SK-N-SH treated with all-trans-retinoic acid at 6 μM for 48 hours (cell line): ENCODE results near the gene HYAL3.

Experiments
- ARNTL ChIP-seq: fragments of 450-650 bp; formaldehyde crosslinking; IDR thresholded peaks from 2 replicates; pipeline ENCODE4 v1.5.0; 2020; ENCODE audit warnings: low read depth, mild to moderate bottlenecking, moderate library complexity, borderline replicate concordance
- GLIS3 ChIP-seq: fragments of 250-450 bp; sonication (Bioruptor Pico); IDR thresholded peaks from 2 replicates; pipeline ENCODE4 v1.5.0; 2020; ENCODE audit warnings: mild to moderate bottlenecking, moderate library complexity
- ISL1 ChIP-seq: fragments of 250-450 bp; sonication (Bioruptor Pico); IDR thresholded peaks from 2 replicates; pipeline ENCODE4 v2.1.2; 2022; ENCODE audit warnings: mild to moderate bottlenecking, moderate library complexity
- PATZ1 ChIP-seq: fragments of 250-450 bp; sonication (Bioruptor Pico); IDR thresholded peaks from 2 replicates; pipeline ENCODE4 v1.8.0; 2020; ENCODE audit warnings: mild to moderate bottlenecking, moderate library complexity, borderline replicate concordance
- RARB ChIP-seq: fragments of 250-450 bp; sonication (Bioruptor Pico); IDR thresholded peaks from 2 replicates; pipeline ENCODE4 v1.8.0; 2021; ENCODE audit warnings: mild to moderate bottlenecking, moderate library complexity
- ZC3H10 ChIP-seq: fragments of 250-450 bp; sonication (Bioruptor Pico); IDR thresholded peaks from 2 replicates; pipeline ENCODE4 v1.5.1; 2021; ENCODE audit warnings: mild to moderate bottlenecking, moderate library complexity
- ZFP3 ChIP-seq: fragments of 250-450 bp; sonication (Bioruptor Pico); IDR thresholded peaks from 2 replicates; pipeline ENCODE4 v1.5.0; 2020; ENCODE audit warnings: mild to moderate bottlenecking, moderate library complexity
- ZFP30 ChIP-seq: fragments of 450-650 bp; formaldehyde crosslinking; IDR thresholded peaks from 2 replicates; pipeline ENCODE4 v1.5.0; 2022; ENCODE audit warnings: mild to moderate bottlenecking, moderate library complexity
- ZNF8 ChIP-seq: fragments of 450-650 bp; formaldehyde crosslinking; IDR thresholded peaks from 2 replicates; pipeline ENCODE4 v1.5.0; 2020; ENCODE audit warnings: mild to moderate bottlenecking, moderate library complexity
- TF ChIP-seq, protein P1 (sequence below): fragments of 250-450 bp; sonication (Bioruptor Pico); IDR thresholded peaks from 2 replicates; pipeline ENCODE4 v1.5.1; 2021; ENCODE audit warnings: mild to moderate bottlenecking, moderate library complexity

DNA sequence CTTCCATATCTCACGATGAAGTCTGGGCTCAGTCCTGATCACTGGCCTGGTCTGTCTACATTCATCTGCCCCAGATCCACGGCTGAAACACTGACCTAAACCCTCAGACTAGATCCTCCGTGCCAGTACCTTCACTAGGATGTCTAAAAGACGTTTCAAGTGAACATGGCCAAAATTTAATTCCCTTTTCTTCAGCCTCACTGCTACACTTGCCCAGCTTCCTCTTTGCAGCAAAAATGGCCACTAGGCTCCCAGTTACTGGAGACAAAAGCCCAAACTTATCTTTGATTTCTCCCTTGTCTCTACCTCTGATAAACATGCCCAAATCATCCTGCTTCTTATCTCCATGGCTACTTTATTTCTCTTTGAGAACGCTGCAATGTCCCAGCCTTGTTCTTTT, 39.8 kb upstream of the HYAL3 start:
- TF ChIP-seq ZFP3 (no peak), ZFP30 (no peak), RARB (CRISPR knock-in tag) (no peak), ISL1 (CRISPR knock-in tag) (no peak), GLIS3 (CRISPR knock-in tag) (no peak), ZNF8 (CRISPR knock-in tag) (no peak), ZC3H10 (CRISPR knock-in tag) (no peak), ARNTL (no peak), PATZ1 (CRISPR knock-in tag) (no peak)
- TF ChIP-seq, protein P1, sequence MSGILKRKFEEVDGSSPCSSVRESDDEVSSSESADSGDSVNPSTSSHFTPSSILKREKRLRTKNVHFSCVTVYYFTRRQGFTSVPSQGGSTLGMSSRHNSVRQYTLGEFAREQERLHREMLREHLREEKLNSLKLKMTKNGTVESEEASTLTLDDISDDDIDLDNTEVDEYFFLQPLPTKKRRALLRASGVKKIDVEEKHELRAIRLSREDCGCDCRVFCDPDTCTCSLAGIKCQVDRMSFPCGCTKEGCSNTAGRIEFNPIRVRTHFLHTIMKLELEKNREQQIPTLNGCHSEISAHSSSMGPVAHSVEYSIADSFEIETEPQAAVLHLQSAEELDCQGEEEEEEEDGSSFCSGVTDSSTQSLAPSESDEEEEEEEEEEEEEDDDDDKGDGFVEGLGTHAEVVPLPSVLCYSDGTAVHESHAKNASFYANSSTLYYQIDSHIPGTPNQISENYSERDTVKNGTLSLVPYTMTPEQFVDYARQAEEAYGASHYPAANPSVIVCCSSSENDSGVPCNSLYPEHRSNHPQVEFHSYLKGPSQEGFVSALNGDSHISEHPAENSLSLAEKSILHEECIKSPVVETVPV, result no peak
